HG03095 (cell line): ENCODE results near the gene NFATC2.

ENCODE experiments used
- ATAC-seq: cut with Tn5 transposase; IDR thresholded peaks from one replicate; pipeline ENCODE4 v1.9.1; 2021; ENCODE audit warnings: moderate library complexity; ENCODE audit not compliant: unreplicated experiment

NFATC2 gene

DNA sequence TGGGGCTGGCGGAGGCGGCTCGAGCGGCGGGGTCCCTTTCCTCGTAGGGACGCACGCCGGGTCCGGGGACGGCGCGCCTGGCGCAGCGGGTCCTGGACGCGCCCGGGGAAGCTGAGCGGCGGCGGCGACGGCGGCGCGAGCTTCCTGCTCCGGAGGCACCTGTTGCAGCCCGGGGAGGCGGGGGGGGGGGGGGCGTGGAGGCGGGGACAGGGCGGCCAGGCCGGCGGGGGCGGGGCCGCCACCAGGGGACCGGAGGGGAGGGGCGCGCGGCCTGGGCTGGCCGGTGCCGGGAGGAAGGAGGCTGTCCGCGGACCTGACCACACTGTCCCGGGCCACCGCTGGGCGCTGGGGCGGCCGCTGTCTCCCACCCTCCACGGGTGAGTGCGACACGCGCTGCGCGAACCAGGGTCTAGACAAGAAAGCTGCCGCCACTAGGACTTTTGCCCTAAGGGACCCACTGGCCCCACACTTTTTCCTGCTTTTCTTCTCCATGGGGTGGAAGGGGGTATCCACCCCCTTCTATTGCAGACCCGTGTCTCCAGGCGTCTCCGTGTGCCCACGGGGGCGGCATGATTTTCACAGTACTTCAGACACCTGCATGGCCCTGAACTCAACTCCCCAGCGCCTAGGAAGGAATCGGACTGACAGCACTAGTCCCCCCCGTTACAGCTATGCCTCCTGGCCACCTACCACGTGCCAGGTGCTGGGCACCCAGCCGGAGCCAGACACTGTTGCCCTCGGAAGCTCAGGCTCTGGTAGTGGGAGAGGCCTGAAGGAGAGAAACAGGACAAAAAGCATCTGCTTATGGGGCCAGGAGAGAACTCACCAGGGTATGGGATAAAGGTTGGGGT is at the start of gene NFATC2:
Gene NFATC2 (minus strand): TSS at position 149 of the 851 bp plus-strand sequence. CDS start 220 bp downstream, outside the sequence.
- ATAC-seq, result peak; percentile 45

DNA sequence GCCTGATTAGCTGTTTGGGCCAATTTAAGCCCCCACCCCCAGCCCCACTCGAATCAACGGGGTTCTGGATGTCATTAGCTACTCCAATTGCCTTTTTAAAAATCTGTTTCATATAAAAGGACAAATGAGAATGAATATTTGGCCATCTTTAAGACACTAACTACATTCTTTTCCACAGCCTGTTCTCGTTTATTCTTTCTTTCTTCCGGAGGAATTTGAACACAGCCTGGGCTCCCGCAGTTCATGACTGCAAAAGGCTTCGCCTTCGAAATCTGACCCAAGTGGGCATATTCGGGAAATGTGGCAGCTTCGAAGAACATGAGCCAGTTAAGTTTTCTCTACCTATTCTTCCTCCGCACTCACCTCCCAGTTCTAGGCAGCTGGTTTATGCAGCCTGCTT is 49.4 kb upstream of the NFATC2 start:
- no peak for ATAC-seq

DNA sequence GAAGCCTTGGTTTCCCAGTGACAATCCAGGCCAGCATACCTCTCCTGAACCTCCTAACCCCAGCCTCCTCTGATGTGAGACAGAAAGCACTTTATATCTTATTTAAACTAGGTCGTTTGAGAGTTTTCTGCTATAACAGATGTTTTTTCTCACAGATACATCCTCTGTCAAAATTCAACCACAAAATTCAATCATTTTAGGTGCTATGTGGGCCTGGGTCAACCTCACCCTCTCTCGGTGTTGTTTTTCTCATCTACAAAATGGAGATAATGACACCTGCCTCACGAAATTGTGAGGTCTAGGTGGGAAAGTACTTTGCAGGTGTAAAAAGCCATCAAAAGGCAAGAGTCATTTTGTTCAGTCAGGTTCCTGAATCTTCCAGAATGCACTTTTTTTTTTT is 46.2 kb upstream of the NFATC2 start:
- no peak for ATAC-seq

DNA sequence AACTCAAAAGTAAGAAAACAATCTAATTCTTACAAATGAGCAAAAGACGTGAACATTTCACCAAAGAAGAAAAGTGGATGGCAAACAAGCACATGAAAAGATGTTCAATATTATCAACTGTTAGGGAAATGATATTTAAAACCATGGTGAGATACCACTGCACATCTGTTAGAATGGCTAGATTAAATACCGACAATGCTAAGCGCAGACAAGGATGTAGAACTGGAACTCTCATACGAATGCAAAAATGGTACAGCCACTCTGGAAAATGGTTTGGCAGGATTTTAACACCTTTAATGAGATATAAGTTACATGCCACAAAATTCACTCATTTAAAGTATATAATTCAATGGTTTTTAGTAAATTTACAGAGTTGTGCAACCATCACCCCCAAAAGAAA is 44.6 kb upstream of the NFATC2 start:
- no peak for ATAC-seq

DNA sequence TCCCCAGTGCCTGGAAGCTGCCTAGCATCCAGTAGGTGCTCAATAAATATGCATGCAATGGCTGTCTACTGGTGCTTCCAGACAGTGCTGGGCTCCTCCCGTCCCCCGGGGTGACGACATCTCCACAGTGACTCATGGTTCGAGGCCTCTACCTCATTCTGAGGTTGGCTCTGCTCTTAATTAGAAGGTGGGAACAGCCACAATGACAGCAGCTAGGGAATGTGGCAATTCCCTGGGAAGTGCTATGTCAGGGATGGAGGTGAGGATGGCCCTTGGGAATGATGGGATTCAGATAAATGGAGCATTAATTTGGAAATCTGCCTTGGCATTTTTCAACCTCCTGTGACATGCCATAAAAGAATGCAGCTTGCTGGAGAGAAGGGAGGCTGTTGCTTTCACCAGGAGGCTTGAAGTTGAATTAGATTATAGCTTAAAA is 43.5 kb upstream of the NFATC2 start:
- no peak for ATAC-seq

DNA sequence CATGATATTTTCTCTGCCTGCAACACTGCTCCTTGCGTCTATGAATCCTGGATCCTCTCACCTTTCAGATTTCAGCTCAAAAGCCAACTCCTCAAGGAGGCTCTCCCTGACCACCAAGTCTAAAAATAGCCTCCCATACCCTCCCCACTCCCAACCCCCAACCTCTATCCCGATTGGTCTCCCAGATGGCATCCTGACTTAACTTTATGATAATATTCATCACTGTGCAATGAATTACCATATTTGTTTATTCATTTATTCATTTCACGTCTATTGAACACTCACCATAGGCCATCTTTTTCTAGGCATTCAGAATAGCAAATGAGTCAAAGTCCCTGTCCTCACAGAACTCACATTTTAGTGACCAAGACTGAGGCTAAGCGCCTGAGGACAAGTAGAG is 42.6 kb upstream of the NFATC2 start:
- no peak for ATAC-seq

DNA sequence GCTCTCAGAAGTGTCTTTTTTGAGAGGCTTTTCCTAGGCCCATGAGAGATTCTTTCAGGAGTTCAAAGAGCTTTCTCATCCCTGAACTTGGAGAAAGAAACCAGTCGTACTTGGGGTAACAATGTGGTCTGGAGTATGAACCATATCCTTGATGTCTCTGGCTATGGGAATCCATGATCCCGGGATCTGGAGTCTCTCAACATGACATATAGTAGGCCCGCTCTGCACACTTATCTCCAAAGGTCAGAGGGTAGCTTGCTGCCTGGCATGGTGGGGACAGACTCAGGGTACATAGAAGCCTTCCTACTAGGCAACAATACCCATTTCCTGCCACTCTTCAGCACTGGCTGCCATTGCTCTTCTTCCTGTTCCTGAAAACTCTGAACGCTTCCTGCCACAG is 42.2 kb upstream of the NFATC2 start:
- no peak for ATAC-seq

DNA sequence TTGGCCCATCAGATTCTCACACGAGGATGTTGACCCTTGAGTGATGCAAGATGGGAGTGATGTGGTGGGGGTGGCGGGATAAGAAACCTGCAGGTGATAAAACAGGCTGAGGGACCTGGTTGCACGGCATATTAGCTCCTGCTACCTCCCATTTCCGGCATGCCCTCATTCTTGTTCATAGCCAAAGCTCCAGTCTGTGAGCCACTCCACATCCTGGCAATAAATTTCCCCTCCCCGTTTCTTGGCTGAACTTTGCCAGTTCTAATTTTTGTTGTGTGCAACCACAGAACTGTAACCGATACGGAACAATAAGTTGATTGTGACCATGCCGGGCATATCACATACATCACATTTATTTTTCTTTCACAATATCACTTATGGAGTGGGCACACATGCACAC is 41.6 kb upstream of the NFATC2 start:
- ATAC-seq, result no peak

DNA sequence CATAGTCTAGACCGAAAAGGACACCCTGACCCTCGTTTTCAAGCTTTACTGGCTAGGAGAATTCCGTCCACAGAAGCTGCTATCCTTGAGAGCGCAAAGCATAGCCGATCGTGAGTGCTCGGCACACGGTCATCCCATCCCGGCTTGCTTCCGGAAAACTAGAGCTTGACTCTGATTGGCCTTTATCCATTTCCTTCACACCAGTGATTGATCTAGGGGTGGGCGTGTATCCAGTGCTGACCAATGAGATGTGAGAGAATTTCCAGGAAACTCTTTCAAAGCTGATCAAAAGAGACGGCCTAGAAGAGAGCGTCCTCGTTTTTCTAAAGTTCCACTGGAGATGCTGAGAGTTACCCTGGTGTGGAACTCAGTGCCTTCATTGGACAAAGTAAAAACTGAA is 41.0 kb upstream of the NFATC2 start:
- no peak for ATAC-seq

DNA sequence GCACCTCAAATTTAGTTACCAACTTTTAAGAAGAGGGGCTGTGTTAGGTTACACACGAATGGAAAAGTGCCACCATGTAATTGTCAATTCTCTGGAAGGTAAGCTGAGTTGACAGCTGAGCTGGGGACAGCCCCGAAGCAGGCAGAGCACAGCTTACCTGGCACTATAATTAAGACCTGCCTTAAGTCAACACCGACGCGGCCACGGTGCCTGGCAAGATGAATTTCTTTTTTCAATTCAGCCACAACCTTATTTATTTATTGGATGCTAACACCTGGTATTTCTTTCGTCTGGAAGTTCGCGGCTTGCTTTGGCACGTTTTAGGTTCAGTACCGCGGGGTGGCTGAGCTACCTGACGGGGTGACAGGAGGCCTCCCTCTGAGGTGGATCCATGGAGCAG is 40.6 kb upstream of the NFATC2 start:
- no peak for ATAC-seq

DNA sequence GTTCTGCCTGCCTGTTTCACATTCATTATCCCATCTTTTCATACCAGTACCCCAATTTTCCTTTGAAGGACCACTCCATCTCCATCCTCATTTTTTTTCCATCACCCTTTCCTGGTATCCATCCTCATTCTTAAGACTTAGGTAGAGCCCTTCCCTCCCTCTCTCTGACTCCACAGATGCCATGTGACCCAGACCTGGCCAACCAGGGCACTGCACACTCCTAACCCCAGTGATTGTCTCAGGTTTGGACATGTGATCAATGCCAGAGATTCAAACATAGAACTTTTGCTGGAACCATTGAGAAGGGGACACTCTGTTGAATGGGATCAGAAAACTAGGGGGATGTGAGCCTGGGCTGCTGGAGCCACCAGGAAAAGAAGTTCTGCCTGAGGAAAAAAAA is 39.1 kb upstream of the NFATC2 start:
- no peak for ATAC-seq

DNA sequence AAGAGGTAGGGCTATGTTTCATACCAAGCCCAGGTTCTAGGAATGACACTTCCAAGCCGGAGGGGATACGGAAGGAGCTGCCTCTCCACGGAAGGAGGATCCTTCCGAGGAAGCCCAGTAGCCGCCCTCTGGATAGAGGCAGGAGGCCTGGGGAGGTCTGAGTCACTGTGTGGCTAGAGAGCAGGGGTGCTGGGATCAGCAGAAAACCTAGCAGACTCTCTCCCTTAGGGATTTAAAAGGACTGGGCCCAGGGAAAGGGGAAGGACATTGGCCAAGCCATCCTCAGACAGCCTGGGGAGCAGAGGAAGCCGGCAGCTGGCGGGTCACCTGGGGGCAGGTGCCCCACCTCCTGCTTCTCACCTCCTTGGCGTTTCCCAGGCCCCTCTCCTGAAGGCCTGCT is 36.6 kb upstream of the NFATC2 start:
- no peak for ATAC-seq

DNA sequence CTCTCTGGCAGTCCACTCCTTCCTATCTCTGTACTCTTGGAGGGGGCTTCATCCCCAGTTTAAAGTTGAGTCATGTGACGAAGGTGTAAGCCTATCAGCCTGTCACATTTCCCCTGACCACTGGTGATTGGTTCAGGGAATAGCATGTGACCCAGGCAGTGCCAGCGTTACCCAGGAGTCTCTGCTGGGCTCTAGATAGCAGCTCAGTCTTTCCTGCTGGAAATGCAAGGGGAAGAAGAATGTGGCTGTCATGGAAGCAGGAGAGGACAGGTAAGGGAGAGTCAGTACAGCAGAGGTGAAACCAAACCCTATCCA is 35.6 kb upstream of the NFATC2 start:
- no peak for ATAC-seq

DNA sequence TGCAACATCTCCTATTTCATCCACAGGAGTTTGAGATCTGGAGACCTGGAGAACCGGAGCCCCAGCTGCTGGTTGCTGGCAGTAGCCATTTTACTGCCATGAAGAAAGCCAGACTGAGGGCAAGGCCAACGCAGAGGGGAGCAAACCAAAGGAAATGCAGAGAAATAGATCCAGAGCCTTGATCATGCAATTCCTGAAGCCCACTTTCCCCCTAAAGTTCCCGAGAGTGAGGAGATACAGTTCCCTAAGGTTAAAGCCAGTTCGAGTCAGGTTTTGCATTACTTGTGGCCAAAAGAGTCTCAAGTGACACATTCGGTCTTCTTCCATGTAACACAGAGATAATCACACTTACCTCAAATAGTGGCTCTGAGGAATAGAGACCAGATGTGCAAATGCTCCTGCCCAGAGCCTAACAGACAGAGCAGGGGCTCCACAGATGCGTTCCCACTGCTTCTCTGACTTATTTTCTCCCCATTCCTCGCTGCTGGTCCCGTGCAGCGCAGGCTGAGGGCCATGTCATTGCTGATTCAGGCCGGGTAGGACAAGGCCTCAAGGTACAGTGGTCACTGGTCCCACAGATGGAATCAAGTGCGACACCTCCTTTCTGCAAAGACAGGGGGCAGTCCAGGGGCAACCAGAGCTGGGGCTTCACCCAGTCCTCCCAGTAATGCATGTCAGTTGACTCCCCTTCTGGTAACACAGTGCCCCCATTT is 35.1 kb upstream of the NFATC2 start:
- no peak for ATAC-seq

DNA sequence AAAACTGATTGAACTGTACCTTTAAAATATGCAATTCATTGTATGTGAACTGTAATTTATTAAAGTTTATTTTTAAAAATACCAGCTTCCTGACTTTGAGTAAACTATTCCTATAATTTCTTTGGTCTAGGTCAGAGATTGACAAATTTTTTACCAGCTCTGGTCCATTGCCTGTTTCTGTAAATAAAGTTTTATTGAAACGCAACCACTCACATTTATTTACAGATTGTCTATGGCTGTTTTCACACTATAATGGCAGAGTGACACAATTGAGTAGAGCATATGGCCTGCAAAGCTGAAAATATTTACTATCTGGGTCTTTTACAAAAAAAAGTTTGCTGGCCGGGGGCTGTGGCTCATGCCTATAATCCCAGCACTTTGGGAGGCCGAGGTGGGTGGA is 33.0 kb upstream of the NFATC2 start:
- no peak for ATAC-seq

DNA sequence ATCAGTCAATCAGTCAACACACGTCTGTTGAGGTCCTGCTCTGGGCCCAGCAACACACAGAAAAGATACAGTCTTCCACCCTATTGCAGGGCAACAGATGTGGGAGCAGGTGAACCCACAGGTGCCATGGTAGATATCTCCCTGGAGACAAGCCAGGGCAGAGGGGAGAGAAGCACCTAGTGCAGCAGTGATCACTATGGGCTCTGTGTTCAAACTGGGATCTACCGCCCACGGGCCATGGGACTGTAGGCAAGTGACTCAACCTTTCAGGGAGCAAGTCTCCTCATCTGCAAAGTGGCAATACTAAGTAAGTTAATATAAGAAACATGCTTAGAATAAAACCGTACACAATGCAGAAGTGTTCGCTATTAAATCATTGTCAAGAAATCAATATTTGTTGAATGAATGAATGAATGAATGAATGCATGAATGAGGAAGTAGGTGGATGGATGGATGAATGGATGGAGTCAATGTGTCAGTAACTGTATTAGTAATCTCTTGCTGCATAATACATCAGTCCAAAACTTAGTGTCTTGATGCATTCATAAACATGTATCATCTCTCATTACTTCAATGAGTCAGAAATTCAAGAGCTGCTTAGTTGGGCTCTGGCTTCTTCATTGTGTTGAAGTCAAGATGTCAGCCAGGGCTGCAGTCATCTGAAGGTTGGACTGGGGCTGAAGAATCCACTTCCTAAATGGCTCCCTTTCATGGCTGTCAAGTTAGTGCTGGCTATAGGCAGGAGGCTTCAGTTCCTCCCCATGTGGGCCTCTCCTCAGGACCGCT is 31.9 kb upstream of the NFATC2 start:
- ATAC-seq, result no peak

DNA sequence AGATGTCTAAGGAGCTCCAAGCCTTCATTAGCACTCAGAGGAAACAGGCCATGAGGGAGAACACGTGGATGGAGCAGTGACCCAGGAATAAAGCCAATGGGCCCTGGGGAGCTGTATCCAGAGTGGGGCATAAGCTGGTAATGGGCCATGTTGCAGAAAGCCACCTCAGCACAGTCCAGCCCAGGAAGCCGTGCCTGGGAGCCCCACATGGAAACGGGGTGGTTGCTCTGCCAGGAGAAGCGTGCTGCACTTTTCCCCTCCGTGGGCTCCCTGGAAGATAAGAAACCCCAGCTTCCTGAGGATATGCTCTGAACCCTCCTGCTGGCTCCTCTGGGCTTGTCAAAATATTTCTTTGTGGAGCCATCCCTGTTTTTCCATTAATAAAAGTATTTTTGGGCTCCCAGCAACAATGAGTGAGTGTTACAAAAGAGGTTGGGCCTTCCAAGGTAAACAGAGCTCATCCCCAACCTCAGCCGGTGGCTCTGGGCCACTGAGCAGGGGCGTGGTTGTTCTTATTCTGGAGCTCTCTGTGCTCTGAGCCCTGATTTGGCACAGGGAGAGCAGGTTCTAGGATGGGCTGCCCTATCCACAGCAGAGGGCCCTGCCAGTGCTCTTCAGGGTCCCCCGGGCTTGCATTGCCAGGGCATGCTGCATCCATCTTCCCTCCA is 31.2 kb upstream of the NFATC2 start:
- ATAC-seq, result no peak

DNA sequence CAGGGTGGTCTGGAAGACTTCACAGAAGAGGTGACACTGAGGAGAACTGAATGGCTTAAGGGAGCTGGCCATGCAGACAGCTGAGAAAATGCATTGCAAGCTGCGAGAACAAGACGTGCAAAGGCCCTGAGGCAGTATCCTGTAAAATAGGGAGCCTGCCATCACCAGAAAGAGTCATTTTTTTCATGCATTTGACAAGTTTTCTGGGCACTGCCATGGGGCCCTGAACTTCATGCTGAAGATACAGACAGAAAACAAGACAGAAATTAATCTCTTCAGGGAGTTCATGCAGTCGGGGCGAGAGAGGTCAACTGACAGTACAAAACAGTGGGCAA is 28.9 kb upstream of the NFATC2 start:
- no peak for ATAC-seq

DNA sequence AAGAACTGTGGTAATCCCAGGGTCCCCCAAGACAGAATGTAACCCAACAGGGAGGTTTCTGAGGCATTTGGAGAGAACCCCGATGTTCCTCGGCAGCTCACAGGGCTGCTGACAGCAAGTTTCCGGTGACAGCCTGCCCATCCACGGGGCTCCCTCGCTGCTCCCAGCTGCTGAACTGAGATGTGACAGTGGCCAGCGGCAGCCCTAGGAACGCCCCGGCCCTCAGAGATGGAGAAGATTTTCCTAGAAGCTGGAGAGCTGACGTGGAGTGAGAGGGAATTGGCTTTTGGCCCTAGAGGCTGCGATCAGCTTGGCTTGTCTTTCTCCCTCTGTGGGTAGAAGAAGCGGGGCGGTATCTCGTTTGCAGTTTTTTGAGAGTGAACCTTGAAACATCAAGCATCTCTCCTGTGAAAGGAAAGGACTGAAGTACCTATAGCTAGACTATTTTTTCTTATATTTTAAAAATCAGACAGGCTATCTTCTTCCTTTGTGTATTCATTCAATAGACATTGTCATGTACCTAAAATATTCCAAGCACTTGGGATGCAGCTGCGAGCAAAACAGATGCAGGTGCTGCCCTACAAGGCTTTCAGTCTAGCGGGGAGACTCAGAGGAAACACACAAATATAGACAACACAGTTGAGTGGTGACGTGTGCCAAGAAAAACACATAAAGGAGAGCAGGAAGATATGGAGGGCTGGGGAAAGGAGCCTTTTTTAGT is 28.4 kb upstream of the NFATC2 start:
- no peak for ATAC-seq

DNA sequence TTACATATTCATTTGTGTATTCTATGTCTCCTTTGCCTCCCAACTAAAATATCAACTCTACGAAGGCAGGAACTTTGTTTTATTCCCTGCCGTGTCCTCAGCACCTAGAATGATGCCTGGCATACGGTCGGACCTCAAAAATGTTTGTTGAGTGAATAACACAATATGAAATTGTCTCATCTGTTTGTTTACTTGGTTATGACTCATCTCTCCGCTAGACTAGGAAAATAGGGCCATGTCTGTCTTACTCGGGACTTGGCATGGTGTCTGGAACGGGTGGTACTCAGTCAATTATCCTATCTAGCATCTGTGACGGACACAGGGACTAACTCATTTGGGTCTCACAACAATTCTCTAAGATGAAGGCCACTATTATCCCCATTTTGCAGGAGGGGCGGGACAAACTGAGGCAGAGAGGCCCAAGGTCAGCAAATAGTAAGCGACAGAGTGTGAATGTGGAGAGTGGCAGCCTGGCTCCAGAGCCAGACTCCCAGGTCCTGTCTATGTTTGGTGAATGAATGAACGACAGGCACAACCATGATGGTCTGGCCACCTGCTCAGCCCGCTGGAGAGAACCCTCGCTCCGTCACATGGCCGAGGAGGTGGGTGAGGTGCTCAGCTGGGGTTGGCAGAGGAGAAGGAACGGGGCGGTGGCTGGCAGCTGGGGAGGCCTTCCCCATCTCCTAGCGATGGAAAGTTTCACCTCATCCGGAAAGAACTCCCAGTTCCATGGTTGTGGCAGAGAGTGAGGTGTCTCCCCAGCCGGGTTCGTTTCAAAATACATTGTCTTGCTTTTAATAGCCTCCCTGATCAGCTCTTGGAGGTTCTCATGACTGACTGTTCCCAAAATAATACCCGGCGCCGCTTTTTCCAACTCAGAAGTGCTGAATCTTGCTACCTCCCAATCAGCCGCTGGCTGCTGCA is 27.6 kb upstream of the NFATC2 start:
- ATAC-seq, result no peak
